Subcutaneous adipose tissue (tissue), 4 donors: Measurements from ENCODE around the gene BRPF3. TPM values are rescaled to one million over a fixed set of nuclear protein-coding genes. Genes with fewer than 3 reads are reported as not detected.

Experiments used
- total RNA-seq, 4 donors: library from RNA; depleted of rRNA; stranded (reverse); fragments of >200 nt; gene quantifications; one replicate each; pipeline ENCODE4 v1.1.0, GENCODE V29; 2016
- TF ChIP-seq, protein P1 (sequence below): fragments of 450-650 bp; IDR thresholded peaks from one replicate; pipeline ENCODE4 v1.5.1; 2016; ENCODE audit warnings: low read depth, mild to moderate bottlenecking, control low read depth, antibody characterized with exemption, moderate library complexity

BRPF3 gene
- total RNA-seq = 10 to 100 TPM; 12.7 to 31.1 (median 20.3) TPM

DNA sequence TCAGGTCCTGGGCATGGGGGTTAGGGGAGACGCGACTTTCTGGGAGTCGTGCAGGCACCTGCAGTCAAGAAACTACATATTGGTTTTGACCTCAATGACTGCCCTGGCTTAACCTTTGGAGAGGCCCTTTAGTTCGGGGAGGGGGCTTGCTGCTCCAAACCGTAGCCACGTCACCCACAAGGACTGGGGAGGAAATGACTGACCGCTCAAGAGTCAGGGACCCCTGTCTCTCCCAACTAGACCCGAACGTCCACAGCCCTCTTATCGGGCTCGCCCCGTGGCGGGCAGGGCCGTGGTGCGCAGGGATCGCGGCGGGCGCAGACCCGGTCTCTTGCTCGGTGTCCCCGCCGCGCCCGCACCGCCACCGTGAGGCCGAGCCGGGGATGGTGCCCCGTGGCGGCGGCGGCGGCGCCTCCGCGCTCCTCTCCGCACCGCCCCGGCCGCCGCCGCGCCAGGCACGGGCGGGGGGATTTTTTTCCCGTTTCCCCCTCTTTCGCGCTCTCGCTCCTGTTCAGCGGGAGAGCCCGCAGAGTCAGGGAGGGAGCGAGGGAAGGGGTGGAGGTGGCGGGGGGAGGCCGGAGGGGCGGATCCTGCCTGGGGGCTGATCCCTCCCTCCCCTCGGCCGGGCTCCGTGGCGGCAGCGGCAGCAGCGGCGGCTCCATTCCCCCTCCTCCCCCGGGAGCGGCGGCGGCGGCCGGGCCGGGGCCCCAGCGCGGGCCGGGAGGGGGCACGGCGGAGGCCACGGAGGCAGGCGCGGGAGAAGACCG lies at the start of gene BRPF3:
Gene BRPF3 (plus strand): TSS at position 632 of the 767 bp plus-strand sequence. CDS start 3,579 bp downstream, outside the sequence.
- TF ChIP-seq, protein P1, sequence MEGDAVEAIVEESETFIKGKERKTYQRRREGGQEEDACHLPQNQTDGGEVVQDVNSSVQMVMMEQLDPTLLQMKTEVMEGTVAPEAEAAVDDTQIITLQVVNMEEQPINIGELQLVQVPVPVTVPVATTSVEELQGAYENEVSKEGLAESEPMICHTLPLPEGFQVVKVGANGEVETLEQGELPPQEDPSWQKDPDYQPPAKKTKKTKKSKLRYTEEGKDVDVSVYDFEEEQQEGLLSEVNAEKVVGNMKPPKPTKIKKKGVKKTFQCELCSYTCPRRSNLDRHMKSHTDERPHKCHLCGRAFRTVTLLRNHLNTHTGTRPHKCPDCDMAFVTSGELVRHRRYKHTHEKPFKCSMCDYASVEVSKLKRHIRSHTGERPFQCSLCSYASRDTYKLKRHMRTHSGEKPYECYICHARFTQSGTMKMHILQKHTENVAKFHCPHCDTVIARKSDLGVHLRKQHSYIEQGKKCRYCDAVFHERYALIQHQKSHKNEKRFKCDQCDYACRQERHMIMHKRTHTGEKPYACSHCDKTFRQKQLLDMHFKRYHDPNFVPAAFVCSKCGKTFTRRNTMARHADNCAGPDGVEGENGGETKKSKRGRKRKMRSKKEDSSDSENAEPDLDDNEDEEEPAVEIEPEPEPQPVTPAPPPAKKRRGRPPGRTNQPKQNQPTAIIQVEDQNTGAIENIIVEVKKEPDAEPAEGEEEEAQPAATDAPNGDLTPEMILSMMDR = no peak

- TF ChIP-seq, protein P1 = no peak
Observed at GRCh38 chr6:36147294-36147693, 49.2 kb upstream of the BRPF3 start.

GRCh38 chr6:36149476-36149875 lies 47.1 kb upstream of the BRPF3 start:
- TF ChIP-seq, protein P1 = no peak

GRCh38 chr6:36150283-36150682 lies 46.3 kb upstream of the BRPF3 start:
- TF ChIP-seq, protein P1 = no peak

- TF ChIP-seq, protein P1 = no peak
Observed at GRCh38 chr6:36154286-36154685, 42.3 kb upstream of the BRPF3 start.

- TF ChIP-seq, protein P1 = no peak
Observed at GRCh38 chr6:36155662-36156061, 40.9 kb upstream of the BRPF3 start.

GRCh38 chr6:36160147-36160760 lies 36.3 kb upstream of the BRPF3 start:
- TF ChIP-seq, protein P1 = no peak
